Testis (tissue), 2 donors: ENCODE data around the gene OXNAD1.

ENCODE experiments used
- POLR2A ChIP-seq: fragments of 450-650 bp; IDR thresholded peaks from one replicate; pipeline ENCODE4 v1.6.1; 2017; ENCODE audit warnings: antibody characterized with exemption, mild to moderate bottlenecking, moderate library complexity
- TF ChIP-seq, protein P1 (sequence below), 3 experiments: fragments of 450-650 bp in 2 of 3; fragments of 200-600 bp in 1 of 3; sonication (generic) in 1 of 3; IDR thresholded peaks; one replicate each; pipeline ENCODE4 v1.5.1; 2016 to 2019; ENCODE audit warnings: antibody characterized with exemption in 3 of 3, mild to moderate bottlenecking in 2 of 3, moderate library complexity in 1 of 3

- TF ChIP-seq, protein P1, sequence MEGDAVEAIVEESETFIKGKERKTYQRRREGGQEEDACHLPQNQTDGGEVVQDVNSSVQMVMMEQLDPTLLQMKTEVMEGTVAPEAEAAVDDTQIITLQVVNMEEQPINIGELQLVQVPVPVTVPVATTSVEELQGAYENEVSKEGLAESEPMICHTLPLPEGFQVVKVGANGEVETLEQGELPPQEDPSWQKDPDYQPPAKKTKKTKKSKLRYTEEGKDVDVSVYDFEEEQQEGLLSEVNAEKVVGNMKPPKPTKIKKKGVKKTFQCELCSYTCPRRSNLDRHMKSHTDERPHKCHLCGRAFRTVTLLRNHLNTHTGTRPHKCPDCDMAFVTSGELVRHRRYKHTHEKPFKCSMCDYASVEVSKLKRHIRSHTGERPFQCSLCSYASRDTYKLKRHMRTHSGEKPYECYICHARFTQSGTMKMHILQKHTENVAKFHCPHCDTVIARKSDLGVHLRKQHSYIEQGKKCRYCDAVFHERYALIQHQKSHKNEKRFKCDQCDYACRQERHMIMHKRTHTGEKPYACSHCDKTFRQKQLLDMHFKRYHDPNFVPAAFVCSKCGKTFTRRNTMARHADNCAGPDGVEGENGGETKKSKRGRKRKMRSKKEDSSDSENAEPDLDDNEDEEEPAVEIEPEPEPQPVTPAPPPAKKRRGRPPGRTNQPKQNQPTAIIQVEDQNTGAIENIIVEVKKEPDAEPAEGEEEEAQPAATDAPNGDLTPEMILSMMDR (IDR thresholded peaks at IDR 0.05) = no peak
- no peak for TF ChIP-seq POLR2A
These were observed 16.5 kb upstream of the OXNAD1 start for GRCh38 chr3:16248556-16248955.
